WTC11 (cell line): ENCODE data around the gene PPP1R3D.

Experiments used
- ATF2 ChIP-seq: sonication (generic); formaldehyde crosslinking; IDR thresholded peaks from 2 replicates; pipeline ENCODE4 v1.8.1; 2022; ENCODE audit warnings: low read depth, missing genetic modification reagents, borderline replicate concordance
- SMAD4 ChIP-seq: sonication (generic); formaldehyde crosslinking; IDR thresholded peaks from 2 replicates; pipeline ENCODE4 v1.8.0; 2022; ENCODE audit warnings: mild to moderate bottlenecking, missing genetic modification reagents
- TEAD4 ChIP-seq: sonication (generic); formaldehyde crosslinking; IDR thresholded peaks from 2 replicates; pipeline ENCODE4 v1.8.0; 2022; ENCODE audit warnings: mild to moderate bottlenecking, missing genetic modification reagents
- USF1 ChIP-seq: sonication (generic); formaldehyde crosslinking; IDR thresholded peaks from 2 replicates; pipeline ENCODE4 v1.8.0; 2022; ENCODE audit warnings: mild to moderate bottlenecking, missing genetic modification reagents
- ZNF138 ChIP-seq: sonication (generic); formaldehyde crosslinking; conservative IDR thresholded peaks from 2 replicates; pipeline ENCODE4 v1.8.1; 2022; ENCODE audit warnings: mild to moderate bottlenecking, moderate library complexity, missing genetic modification reagents
- ZNF263 ChIP-seq: sonication (generic); formaldehyde crosslinking; IDR thresholded peaks from 2 replicates; pipeline ENCODE4 v1.8.1; 2022; ENCODE audit warnings: low read depth, mild to moderate bottlenecking, moderate library complexity, missing genetic modification reagents
- TF ChIP-seq, protein P1 (sequence below): fragments of 200-600 bp; IDR thresholded peaks from 2 replicates; pipeline ENCODE4 v1.8.0; 2022; ENCODE audit warnings: antibody characterized with exemption
- TF ChIP-seq, protein P2 (sequence below): sonication (generic); formaldehyde crosslinking; IDR thresholded peaks from 2 replicates; pipeline ENCODE4 v1.8.1; 2023; ENCODE audit warnings: mild to moderate bottlenecking, missing genetic modification reagents, moderate library complexity

- no peak for TF ChIP-seq ZNF263 (CRISPR knock-in tag)
- TF ChIP-seq TEAD4 (CRISPR knock-in tag), result no peak
- TF ChIP-seq, protein P1, sequence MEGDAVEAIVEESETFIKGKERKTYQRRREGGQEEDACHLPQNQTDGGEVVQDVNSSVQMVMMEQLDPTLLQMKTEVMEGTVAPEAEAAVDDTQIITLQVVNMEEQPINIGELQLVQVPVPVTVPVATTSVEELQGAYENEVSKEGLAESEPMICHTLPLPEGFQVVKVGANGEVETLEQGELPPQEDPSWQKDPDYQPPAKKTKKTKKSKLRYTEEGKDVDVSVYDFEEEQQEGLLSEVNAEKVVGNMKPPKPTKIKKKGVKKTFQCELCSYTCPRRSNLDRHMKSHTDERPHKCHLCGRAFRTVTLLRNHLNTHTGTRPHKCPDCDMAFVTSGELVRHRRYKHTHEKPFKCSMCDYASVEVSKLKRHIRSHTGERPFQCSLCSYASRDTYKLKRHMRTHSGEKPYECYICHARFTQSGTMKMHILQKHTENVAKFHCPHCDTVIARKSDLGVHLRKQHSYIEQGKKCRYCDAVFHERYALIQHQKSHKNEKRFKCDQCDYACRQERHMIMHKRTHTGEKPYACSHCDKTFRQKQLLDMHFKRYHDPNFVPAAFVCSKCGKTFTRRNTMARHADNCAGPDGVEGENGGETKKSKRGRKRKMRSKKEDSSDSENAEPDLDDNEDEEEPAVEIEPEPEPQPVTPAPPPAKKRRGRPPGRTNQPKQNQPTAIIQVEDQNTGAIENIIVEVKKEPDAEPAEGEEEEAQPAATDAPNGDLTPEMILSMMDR, result no peak
- TF ChIP-seq, protein P2, sequence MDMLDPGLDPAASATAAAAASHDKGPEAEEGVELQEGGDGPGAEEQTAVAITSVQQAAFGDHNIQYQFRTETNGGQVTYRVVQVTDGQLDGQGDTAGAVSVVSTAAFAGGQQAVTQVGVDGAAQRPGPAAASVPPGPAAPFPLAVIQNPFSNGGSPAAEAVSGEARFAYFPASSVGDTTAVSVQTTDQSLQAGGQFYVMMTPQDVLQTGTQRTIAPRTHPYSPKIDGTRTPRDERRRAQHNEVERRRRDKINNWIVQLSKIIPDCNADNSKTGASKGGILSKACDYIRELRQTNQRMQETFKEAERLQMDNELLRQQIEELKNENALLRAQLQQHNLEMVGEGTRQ (CRISPR knock-in tag), result no peak
- TF ChIP-seq SMAD4 (CRISPR knock-in tag), result no peak
- TF ChIP-seq ATF2 (CRISPR knock-in tag), result no peak
- TF ChIP-seq USF1 (CRISPR knock-in tag), result no peak
- TF ChIP-seq ZNF138, result no peak
These were observed 4.6 kb upstream of the PPP1R3D start for GRCh38 chr20:59944726-59945125.
